ENCODE results near the gene BCL6.

DNA sequence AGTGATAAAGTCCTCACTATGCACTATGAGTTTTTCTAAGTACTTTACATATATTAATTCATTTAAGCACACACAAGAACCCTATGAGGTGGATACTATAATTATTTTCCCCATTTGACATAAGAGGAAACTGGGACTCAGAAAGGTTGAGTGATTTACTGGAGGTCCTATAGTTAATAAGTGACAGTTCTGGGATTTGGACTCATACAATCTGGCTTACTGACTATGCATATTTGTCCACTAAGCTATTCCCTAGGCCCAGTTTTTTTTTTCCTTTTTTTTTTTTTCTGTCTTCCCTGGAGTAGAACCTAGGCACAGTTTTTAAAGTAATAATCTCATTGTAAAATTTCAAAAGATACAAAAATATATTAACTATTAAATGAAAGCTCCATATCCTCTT lies 36.6 kb downstream of the BCL6 start:
- TF ChIP-seq, protein P1, sequence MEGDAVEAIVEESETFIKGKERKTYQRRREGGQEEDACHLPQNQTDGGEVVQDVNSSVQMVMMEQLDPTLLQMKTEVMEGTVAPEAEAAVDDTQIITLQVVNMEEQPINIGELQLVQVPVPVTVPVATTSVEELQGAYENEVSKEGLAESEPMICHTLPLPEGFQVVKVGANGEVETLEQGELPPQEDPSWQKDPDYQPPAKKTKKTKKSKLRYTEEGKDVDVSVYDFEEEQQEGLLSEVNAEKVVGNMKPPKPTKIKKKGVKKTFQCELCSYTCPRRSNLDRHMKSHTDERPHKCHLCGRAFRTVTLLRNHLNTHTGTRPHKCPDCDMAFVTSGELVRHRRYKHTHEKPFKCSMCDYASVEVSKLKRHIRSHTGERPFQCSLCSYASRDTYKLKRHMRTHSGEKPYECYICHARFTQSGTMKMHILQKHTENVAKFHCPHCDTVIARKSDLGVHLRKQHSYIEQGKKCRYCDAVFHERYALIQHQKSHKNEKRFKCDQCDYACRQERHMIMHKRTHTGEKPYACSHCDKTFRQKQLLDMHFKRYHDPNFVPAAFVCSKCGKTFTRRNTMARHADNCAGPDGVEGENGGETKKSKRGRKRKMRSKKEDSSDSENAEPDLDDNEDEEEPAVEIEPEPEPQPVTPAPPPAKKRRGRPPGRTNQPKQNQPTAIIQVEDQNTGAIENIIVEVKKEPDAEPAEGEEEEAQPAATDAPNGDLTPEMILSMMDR (IDR thresholded peaks at IDR 0.05) = no peak
- TF ChIP-seq POLR2AphosphoS5 (IDR thresholded peaks at IDR 0.05) (no peak), POLR2A (IDR thresholded peaks at IDR 0.05; ENCODE audit: low read depth) (no peak), EP300 (IDR thresholded peaks at IDR 0.05) (no peak)

All from esophagus muscularis mucosa (tissue), 4 donors.